HEK293 (cell line): ENCODE results near the gene NISCH.

Experiments
- CTCF ChIA-PET: fragments of 350-600 bp; formaldehyde crosslinking; extraction: SDS; loops from one replicate; lab custom pipeline; 2021; ENCODE audit warnings: antibody characterized with exemption; lab: Yijun Ruan, JAX
- POLR2A ChIA-PET: fragments of 300-600 bp; formaldehyde crosslinking; extraction: SDS; loops from one replicate; lab custom pipeline; 2020; ENCODE audit warnings: antibody characterized with exemption, inconsistent platforms; lab: Yijun Ruan, JAX
- H3K27ac ChIP-seq: fragments of 200-500 bp; sonication (Bioruptor generic); 2 replicates; pipeline ENCODE4 v1.5.1; 2014; ENCODE audit warnings: low read depth, low read length, control low read depth, inconsistent platforms; ENCODE audit errors: extremely low read depth
- H3K36me3 ChIP-seq, 2 experiments: fragments of 200-500 bp in 1 of 2; sonication (Bioruptor generic) in 1 of 2; 1 replicate in 1 of 2; 2 replicates in 1 of 2; pipeline ENCODE4 v1.5.1; 2014 to 2017; ENCODE audit warnings: inconsistent platforms in 2 of 2, low read length in 2 of 2; ENCODE audit not compliant: control insufficient read depth in 2 of 2, insufficient read depth in 1 of 2
- H3K4me1 ChIP-seq: fragments of 200-500 bp; sonication (Bioruptor generic); 2 replicates; pipeline ENCODE4 v1.5.1; 2014; ENCODE audit warnings: mild to moderate bottlenecking, low read length, inconsistent platforms; ENCODE audit not compliant: control insufficient read depth, insufficient read depth
- H3K4me3 ChIP-seq: 2 replicates; pipeline ENCODE4 v1.5.1; 2011; ENCODE audit warnings: low read depth, mild to moderate bottlenecking, control low read depth, low read length, moderate library complexity
- H3K9me3 ChIP-seq: fragments of 200-500 bp; sonication (Bioruptor generic); 2 replicates; pipeline ENCODE4 v1.5.1; 2014; ENCODE audit warnings: low read depth, low read length, inconsistent platforms; ENCODE audit not compliant: control insufficient read depth, insufficient read depth
- SCRT2 ChIP-seq: fragments of 450-650 bp; formaldehyde crosslinking; IDR thresholded peaks from 2 replicates; pipeline ENCODE4 v1.5.1; 2016; ENCODE audit warnings: missing biosample characterization, missing genetic modification characterization
- SP3 ChIP-seq: fragments of 450-650 bp; formaldehyde crosslinking; IDR thresholded peaks from 2 replicates; pipeline ENCODE4 v1.5.1; 2016; ENCODE audit warnings: missing biosample characterization, missing genetic modification characterization
- ZNF354C ChIP-seq: fragments of 450-650 bp; formaldehyde crosslinking; IDR thresholded peaks from 2 replicates; pipeline ENCODE4 v1.5.1; 2016; ENCODE audit warnings: missing biosample characterization, missing genetic modification characterization, low read depth, borderline replicate concordance
- ZNF521 ChIP-seq: fragments of 450-650 bp; formaldehyde crosslinking; IDR thresholded peaks from 2 replicates; pipeline ENCODE4 v1.5.1; 2017; ENCODE audit warnings: missing biosample characterization, mild to moderate bottlenecking, missing genetic modification characterization
- ZNF571 ChIP-seq: fragments of 450-650 bp; formaldehyde crosslinking; IDR thresholded peaks from 2 replicates; pipeline ENCODE4 v1.5.0; 2017; ENCODE audit warnings: missing biosample characterization, missing genetic modification characterization
- ZNF623 ChIP-seq: fragments of 450-650 bp; formaldehyde crosslinking; IDR thresholded peaks from 2 replicates; pipeline ENCODE4 v1.5.1; 2016; ENCODE audit warnings: missing biosample characterization, missing genetic modification characterization
- ZSCAN23 ChIP-seq: fragments of 450-650 bp; formaldehyde crosslinking; IDR thresholded peaks from 2 replicates; pipeline ENCODE4 v1.5.1; 2016; ENCODE audit warnings: missing biosample characterization, missing genetic modification characterization
- TF ChIP-seq, protein P1 (sequence below): fragments of 450-650 bp; formaldehyde crosslinking; IDR thresholded peaks from 2 replicates; pipeline ENCODE4 v1.5.1; 2016; ENCODE audit warnings: missing biosample characterization, missing genetic modification characterization

The NISCH gene

DNA sequence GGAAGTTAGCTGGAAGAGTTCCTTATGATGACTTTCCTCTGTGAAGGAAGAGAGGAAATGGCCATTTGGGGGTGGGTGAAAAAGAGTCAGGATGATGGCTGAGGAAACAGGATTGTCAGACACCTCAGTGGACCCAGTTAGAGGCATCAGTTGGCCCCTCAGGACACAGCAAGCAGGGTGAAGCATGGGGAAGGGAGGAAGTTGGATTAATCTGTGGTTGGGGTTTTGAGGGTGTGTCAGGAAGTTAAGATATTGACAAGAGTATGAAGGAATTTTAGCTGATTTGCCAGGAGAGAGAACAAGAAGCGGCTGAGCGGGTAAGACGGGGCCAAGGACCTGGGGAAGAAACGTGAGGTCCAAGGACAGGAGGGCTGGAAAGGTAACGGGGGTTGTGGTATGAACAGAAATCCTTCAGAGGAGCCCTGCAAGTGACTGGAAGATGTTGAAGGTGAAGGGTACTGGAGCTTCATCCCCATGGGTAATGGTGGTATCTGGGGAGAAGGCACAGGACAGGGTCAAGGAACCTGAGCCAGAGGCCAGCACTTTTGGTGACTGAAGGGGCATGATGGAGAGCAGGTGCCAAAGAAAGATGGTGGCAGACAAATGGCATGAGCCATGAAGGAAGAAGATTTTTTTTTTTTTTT, 83.7 kb downstream of the NISCH start (continued):
- TF ChIP-seq, protein P1, sequence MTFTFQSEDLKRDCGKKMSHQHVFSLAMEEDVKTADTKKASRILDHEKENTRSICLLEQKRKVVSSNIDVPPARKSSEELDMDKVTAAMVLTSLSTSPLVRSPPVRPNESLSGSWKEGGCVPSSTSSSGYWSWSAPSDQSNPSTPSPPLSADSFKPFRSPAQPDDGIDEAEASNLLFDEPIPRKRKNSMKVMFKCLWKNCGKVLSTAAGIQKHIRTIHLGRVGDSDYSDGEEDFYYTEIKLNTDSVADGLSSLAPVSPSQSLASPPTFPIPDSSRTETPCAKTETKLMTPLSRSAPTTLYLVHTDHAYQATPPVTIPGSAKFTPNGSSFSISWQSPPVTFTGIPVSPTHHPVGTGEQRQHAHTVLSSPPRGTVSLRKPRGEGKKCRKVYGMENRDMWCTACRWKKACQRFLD (tag by site-specific recombination), result no peak
- TF ChIP-seq ZNF521 (tag by site-specific recombination), result no peak
- TF ChIP-seq ZNF623 (tag by site-specific recombination), result no peak
- no peak for TF ChIP-seq ZNF354C (tag by site-specific recombination)

DNA sequence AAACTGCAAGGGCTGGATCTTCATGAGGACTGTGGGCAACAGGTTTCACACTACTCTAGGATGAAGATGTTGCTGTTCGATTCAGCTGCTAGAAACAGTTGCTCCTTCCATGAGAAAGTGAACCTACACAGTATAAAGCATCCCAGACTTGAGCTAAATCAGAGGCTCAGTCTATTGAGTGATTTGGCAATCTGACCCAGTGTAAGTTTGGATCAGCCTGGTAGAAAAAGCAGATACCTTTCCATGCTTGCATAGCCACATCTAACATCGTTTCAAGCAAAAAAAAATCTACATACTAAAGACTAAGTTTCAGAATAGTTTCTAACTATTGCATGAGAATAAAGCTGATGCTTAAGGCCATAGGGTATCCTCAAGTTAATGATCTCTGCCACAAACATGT, 85.6 kb downstream of the NISCH start:
- no peaks in the 10 kb centered on the region for H3K9me3 ChIP-seq
- H3K4me3 ChIP-seq, result no peak overlapping the region
- H3K27ac ChIP-seq, result no peak overlapping the region
- POLR2A ChIA-PET, result interaction anchor here (0.6 kb wide), 1 partner anchor 96 kb away, joined by 3 read pairs; no protein-coding TSS in a partner anchor
- CTCF ChIA-PET, result no interaction called here
- H3K36me3 ChIP-seq, result peaks cover 0 to 44% of the 10 kb centered on the region in 2 experiments; a peak in 2 of 3 replicates
- H3K4me1 ChIP-seq, result no peaks in the 10 kb centered on the region
- TF ChIP-seq ZNF571 (no peak), ZNF623 (tag by site-specific recombination) (no peak), ZSCAN23 (no peak), SP3 (tag by site-specific recombination) (no peak), SCRT2 (tag by site-specific recombination) (peak; percentile 76)
